Glutamatergic neuron (in vitro differentiated cells): ENCODE data around the gene NECTIN1. TPM values are rescaled to one million over a fixed set of nuclear protein-coding genes. Genes with fewer than 3 reads are reported as not detected.
"Not testable (repeated sequence)": the region's sequence is repeated elsewhere in the genome, so short reads cannot be mapped to it uniquely, and the experiment has no call there.

Source experiments
- DNase-seq: peaks from one replicate; pipeline ENCODE4 v3.0.0; 2022
- H3K27ac Mint-ChIP-seq: one replicate; pipeline ENCODE4 v1.8.0; 2020; ENCODE audit warnings: mild to moderate bottlenecking, mixed read lengths, inconsistent platforms; ENCODE audit not compliant: unreplicated experiment
- H3K27me3 Mint-ChIP-seq: one replicate; pipeline ENCODE4 v1.8.0; 2020; ENCODE audit warnings: mild to moderate bottlenecking, moderate library complexity, mixed read lengths, inconsistent platforms; ENCODE audit not compliant: unreplicated experiment
- H3K36me3 Mint-ChIP-seq: one replicate; pipeline ENCODE4 v1.8.0; 2020; ENCODE audit warnings: mild to moderate bottlenecking, mixed read lengths, inconsistent platforms; ENCODE audit not compliant: unreplicated experiment
- H3K4me1 Mint-ChIP-seq: one replicate; pipeline ENCODE4 v1.8.0; 2020; ENCODE audit warnings: mild to moderate bottlenecking, low read depth, mixed read lengths, inconsistent platforms; ENCODE audit not compliant: unreplicated experiment
- H3K4me3 Mint-ChIP-seq: one replicate; pipeline ENCODE4 v1.8.0; 2020; ENCODE audit warnings: mild to moderate bottlenecking, mixed read lengths, inconsistent platforms; ENCODE audit not compliant: unreplicated experiment
- H3K9me3 Mint-ChIP-seq: one replicate; pipeline ENCODE4 v1.8.0; 2020; ENCODE audit warnings: mild to moderate bottlenecking, moderate library complexity, mixed read lengths, inconsistent platforms; ENCODE audit not compliant: unreplicated experiment
- total RNA-seq: library from RNA; stranded (reverse); fragmentation: NEBNext Ultra II Directional; extraction: Animal tissue kit (Norgen Biotek cat#: 25700); gene quantifications from one replicate; pipeline ENCODE4 v1.2.1, GENCODE V29; 2021; ENCODE audit not compliant: unreplicated experiment
- TF ChIP-seq, protein P1 (sequence below): fragments of 200-600 bp; sonication (generic); IDR thresholded peaks from one replicate; pipeline ENCODE4 v1.5.0; 2021; ENCODE audit not compliant: partially characterized antibody, unreplicated experiment

Gene NECTIN1
- total RNA-seq, 1 donor from 2014 or later: 26.0 TPM

DNA sequence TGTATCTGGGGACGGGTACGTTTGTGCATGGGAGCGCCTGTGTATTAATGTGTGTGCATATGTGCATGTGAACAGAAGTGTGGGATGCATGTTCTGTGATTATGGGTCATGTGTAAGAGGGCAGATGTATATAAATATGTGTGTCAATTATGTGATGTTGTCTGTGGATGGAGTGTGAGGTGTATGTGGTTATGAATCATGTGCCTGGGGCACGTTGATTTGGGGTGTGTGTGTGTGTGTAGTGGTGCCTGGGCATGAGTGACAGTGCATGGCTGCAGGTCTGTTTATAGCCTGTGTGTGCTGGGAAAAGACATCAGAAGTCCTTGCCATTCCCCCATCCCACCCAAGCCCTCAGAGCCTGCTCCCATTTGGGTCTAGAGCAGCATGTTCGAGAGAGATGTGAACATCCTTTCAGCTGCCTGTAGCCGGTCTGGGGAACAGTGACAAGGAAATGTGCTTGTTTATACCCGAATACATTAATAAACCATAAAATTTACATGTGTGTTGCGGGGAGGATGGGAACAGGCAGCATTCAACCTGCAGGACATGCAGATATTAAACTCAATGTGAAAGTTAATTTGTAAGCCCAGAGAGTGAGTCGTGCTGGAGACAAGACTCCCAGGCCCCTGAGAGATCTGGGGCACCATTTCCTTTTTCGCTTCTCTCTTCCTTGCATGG, 129.0 kb downstream of the NECTIN1 start:
- Mint-ChIP-seq H3K4me3 (no peak overlapping the region), H3K36me3 (no peaks in the 10 kb centered on the region), H3K9me3 (no peaks in the 10 kb centered on the region), H3K27ac (no peak overlapping the region), H3K4me1 (no peaks in the 10 kb centered on the region), H3K27me3 (peaks cover 7% of the 10 kb centered on the region)
- TF ChIP-seq, protein P1, sequence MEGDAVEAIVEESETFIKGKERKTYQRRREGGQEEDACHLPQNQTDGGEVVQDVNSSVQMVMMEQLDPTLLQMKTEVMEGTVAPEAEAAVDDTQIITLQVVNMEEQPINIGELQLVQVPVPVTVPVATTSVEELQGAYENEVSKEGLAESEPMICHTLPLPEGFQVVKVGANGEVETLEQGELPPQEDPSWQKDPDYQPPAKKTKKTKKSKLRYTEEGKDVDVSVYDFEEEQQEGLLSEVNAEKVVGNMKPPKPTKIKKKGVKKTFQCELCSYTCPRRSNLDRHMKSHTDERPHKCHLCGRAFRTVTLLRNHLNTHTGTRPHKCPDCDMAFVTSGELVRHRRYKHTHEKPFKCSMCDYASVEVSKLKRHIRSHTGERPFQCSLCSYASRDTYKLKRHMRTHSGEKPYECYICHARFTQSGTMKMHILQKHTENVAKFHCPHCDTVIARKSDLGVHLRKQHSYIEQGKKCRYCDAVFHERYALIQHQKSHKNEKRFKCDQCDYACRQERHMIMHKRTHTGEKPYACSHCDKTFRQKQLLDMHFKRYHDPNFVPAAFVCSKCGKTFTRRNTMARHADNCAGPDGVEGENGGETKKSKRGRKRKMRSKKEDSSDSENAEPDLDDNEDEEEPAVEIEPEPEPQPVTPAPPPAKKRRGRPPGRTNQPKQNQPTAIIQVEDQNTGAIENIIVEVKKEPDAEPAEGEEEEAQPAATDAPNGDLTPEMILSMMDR: no peak
- no peak for DNase-seq

DNA sequence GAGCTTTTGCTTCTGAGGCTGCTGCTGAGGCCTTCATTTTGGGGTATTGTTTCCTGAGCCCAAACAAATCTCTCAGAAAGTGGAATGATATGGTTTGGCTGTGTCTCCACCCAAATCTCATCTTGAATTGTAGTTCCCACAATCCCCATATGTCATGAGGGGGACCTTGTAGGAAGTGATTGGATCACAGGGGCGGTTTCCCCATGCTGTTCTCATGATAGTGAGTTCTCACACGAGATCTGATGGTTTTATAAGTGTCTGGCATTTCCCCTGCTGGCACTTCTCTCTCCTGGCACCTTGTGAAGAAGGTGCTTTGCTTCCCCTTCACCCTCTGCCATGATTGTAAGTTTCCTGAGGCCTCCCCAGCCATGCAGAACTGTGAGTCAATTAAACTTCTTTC, 133.1 kb downstream of the NECTIN1 start:
- not testable (repeated sequence) for H3K27me3 Mint-ChIP-seq, H3K9me3 Mint-ChIP-seq, H3K27ac Mint-ChIP-seq, DNase-seq, H3K36me3 Mint-ChIP-seq, H3K4me3 Mint-ChIP-seq, H3K4me1 Mint-ChIP-seq

DNA sequence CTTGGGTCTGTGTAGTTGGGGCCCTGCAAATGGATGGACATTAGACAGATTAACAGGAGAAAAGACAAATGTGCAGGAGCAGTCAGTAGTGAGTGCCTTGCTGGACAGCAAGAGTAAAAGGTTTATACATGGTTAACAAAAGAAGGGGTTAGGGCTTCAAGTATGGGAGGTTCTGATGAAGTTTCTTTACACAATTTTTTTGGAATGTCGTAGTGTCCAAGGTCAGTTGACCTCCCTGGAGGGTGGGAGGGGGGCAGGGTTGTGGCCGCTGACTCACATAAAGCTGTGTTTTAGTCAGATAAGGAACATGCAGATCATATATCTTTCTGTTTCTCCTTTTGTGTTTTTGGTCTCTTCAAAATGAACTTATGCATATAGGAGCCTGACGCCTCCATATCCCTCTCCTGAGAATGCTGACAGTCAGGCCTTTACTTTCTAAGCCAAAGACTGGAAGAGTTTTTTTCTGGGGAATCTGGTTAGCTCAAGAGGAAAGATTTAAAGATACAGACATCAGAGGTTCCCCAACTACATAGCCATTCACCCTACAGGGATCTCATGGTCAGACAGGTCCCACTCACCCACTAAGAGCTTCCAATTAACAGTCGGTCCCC, 134.3 kb downstream of the NECTIN1 start:
- Mint-ChIP-seq H3K4me3 (no peak overlapping the region), H3K4me1 (no peaks in the 10 kb centered on the region)

DNA sequence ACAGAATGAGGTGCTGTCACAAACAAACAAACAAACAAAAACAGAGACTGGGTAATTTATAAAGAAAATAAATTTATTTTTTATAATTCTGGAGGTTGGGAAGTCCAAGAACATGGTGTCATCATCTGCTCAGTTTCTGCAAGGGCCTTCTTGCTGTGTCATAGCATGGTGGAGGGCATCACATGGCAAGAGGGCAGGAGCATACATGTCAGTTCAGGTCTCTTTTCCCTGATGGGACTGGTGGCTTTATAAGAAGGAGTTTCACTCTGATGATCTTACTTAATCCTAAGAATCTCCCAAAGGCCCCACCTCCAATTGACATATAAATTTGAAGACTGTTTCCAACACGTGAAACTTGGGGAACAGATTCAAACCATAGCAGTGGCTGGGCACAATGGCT, 135.7 kb downstream of the NECTIN1 start:
- no peak overlapping the region for H3K4me3 Mint-ChIP-seq
- TF ChIP-seq, protein P1: no peak
- no peaks in the 10 kb centered on the region for H3K36me3 Mint-ChIP-seq
- H3K27ac Mint-ChIP-seq: no peak overlapping the region
- no peak for DNase-seq
- no peaks in the 10 kb centered on the region for H3K9me3 Mint-ChIP-seq
- H3K27me3 Mint-ChIP-seq: no peaks in the 10 kb centered on the region
- H3K4me1 Mint-ChIP-seq: no peaks in the 10 kb centered on the region

More for the DNA sequence above, 134.3 kb downstream of the NECTIN1 start:
- TF ChIP-seq, protein P1: no peak
- DNase-seq: no peak
- no peaks in the 10 kb centered on the region for H3K27me3 Mint-ChIP-seq
- H3K9me3 Mint-ChIP-seq: no peaks in the 10 kb centered on the region
- H3K36me3 Mint-ChIP-seq: no peaks in the 10 kb centered on the region
- H3K27ac Mint-ChIP-seq: no peak overlapping the region

DNA sequence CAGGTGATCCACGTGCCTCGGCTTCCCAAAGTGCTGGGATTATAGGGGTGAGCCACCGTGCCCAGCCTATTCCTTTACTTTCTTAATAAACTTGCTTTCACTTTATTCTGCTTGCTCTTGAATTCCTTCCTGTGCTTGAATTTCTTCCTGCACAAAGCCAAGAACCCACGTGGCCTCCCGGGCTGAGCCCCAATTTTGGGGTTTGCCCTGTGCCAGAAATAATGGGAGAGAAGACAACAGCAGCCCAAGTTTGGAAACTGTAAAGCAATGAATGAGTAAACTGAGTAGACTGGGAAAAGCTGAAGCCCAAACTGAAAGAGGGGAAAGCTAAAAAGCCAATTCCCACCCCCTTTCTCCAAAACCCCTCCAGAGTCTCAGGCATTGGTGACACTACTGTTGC, 136.4 kb downstream of the NECTIN1 start:
- TF ChIP-seq, protein P1: no peak
- no peaks in the 10 kb centered on the region for H3K27me3 Mint-ChIP-seq
- H3K4me1 Mint-ChIP-seq: no peaks in the 10 kb centered on the region
- H3K36me3 Mint-ChIP-seq: no peaks in the 10 kb centered on the region
- no peak overlapping the region for H3K27ac Mint-ChIP-seq
- H3K9me3 Mint-ChIP-seq: no peaks in the 10 kb centered on the region
- no peak for DNase-seq
- no peak overlapping the region for H3K4me3 Mint-ChIP-seq
